NCI-H526 treated with DMSO at 0.1 percent for 48 hours (cell line): ENCODE results near the gene KRTAP3-1.
"Not testable (repeated sequence)": the region's sequence is repeated elsewhere in the genome, so short reads cannot be mapped to it uniquely, and the experiment has no call there.

ENCODE experiments used
- DNase-seq: peaks from one replicate; lab custom pipeline; 2025; lab: John Stamatoyannopoulos, UW

Gene KRTAP3-1

DNA sequence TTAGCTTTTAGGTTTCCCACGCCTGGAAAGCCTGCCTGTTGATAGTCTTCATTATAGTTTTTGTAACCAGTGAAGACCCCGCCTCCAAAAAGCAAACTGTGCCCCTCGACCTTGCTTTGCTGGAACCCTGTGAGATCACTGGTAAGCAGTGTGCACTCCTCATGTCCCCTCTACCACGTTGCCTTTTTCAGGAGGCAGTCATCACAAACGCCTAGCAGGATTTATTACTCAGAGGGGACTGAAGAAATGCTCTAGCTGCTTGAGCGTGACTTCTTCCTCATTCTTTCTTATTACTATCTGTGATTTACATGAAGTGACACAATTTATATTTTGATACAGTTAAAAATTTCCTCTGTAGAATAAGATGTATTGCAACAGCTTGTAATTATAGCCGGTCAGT is 6.5 kb upstream of the KRTAP3-1 start:
- no peak for DNase-seq

- no peak for DNase-seq
These were observed 4.7 kb upstream of the KRTAP3-1 start for GRCh38 chr17:41013606-41014005.

- no peak for DNase-seq
These were observed 4.3 kb upstream of the KRTAP3-1 start for GRCh38 chr17:41013181-41013580.

DNA sequence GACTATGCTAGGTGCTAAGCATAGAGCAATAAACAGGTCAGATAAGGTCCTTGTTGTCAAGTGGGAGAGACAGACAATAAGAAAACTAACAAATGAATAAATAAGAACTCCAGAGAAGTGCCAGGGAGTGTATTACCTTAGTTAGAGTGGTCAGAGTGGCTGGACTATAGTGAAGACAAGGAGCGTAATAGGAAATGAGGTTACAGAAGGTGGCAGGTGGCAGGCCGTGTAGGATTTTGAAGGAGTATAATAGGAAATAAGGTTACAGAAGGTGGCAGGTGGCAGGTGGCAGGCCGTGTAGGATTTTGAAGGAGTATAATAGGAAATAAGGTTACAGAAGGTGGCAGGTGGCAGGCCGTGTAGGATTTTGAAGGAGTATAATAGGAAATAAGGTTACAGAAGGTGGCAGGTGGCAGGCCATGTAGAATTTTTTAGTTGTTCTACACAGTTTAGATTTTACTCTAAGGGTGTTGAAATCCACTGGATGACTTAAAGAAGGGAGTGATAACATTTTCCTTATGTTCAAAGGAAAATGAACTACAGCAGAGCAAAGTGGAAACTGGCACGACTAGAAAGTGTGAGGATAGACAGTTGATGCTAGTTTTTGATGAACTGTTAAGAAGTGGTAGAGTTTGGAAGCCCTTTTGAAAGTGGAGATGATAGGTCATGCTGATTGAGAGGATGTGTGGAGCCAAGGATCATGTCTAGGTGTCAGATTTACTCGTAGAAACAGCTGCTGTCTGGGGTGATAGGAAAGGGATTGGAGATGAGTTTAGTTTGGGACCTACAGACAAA is 3.6 kb upstream of the KRTAP3-1 start:
- no peak for DNase-seq

DNA sequence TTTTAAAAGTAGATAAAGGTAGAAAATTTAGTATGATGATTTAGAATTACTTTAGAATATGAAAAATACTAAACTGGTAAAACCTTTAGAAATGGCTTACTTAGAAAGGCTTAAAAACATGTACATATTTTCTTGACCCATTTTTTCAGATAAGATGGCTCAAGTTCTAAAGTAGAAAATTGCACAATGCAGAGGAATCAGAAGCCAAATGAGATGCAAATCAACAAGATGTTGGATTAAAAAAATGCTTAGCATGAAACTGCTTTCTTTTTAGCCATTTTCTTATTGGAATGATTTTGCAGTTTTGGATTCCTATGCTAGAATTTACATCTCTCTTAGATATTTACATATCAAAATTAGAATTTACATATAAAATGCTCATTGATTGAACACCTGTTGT is 1.5 kb upstream of the KRTAP3-1 start:
- DNase-seq, result peak; percentile 63

DNA sequence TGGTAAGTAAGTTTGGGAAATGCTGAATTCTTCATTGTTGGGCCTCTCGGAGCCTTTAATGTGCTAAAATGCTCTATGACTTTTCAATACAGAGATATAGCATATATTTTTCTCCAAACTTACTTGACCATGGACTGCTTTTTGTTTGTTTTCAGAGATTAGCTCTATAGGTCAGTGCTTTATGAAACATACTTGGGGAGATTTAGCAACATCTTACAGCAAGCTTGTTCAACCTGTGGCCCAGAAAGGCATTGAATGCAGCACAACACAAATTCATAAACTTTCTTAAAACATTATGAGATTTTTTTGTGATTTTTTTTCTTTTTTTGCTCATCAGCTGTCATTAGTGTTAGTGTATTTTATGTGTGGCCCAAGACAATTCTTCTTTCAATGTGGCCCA is 1.0 kb upstream of the KRTAP3-1 start:
- no peak for DNase-seq

DNA sequence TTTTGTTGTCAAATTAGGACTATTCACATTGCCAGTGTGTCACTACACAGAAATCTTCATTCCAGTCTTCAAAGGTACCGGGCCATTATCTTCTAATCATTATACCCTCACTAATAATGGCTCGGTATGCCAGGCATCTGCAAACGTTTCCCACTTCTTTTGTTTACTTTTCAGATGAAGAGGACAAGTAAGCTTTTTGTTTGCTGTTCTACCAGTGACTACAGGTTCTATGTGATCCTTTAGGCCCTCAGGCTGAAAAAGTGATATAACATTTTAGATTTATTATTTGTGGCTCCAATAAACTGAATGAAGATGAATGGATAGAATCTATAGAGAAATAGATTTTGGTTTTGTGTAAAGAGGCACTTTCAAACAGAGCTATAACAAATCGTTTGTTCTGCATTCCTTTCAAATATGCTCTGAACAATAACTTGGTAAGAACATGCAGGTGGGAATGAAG is 403 bp upstream of the KRTAP3-1 start:
- peak; percentile 79 for DNase-seq

- no peak for DNase-seq
These were observed 4.5 kb downstream of the KRTAP3-1 start for GRCh38 chr17:41004397-41004796.

DNA sequence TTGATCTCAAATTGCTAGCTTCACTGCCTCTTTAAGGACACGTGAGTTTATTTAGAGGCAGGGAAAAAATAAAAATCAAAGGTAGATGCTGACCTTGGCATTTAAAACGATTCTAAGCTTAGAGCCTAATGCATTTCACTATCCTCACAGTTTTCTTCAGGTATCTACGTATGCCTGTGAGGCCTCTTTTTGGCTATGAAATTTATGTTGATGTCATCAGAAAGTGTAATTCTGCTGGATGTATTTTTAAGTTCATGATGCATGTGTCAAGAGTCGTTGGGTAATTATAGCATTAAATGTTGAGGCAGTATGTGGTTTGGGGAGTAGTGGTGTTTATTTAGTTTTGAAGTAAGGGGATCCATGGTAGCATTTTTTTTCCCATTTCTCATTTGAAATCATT is 5.0 kb downstream of the KRTAP3-1 start:
- no peak for DNase-seq

DNA sequence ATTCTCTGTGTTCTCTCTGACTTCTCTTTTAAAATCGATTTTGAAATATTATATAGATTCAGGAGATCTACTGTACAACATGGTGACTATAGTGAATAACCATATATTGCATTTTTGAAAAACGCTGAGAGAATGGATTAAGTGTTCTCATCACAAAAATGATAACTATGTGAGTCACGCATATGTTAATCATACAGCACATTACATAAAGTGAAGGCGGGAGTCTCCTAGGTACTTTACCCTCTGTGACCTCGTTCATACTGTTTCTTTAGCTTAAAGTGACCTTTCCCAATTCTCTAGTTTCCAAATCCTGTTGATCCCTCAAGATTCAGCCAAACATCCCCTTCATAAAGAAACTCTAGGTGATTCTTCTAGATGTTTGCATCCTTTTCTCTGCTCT is 6.1 kb downstream of the KRTAP3-1 start:
- no peak for DNase-seq

GRCh38 chr17:41001795-41002194 is 7.1 kb downstream of the KRTAP3-1 start:
- DNase-seq, result no peak

GRCh38 chr17:40999563-40999962 is 9.4 kb downstream of the KRTAP3-1 start, which contains the start of gene KRTAP3-2:
Gene KRTAP3-2 (minus strand): TSS chr17:40999906. CDS start chr17:40999853, 53 bp downstream.
- DNase-seq, result not testable (repeated sequence)

- no peak for DNase-seq
These were observed 11.6 kb downstream of the KRTAP3-1 start for GRCh38 chr17:40997361-40997760.

GRCh38 chr17:40996829-40997228 is 12.1 kb downstream of the KRTAP3-1 start:
- no peak for DNase-seq

GRCh38 chr17:40995116-40995515 is 13.8 kb downstream of the KRTAP3-1 start:
- no peak for DNase-seq

DNA sequence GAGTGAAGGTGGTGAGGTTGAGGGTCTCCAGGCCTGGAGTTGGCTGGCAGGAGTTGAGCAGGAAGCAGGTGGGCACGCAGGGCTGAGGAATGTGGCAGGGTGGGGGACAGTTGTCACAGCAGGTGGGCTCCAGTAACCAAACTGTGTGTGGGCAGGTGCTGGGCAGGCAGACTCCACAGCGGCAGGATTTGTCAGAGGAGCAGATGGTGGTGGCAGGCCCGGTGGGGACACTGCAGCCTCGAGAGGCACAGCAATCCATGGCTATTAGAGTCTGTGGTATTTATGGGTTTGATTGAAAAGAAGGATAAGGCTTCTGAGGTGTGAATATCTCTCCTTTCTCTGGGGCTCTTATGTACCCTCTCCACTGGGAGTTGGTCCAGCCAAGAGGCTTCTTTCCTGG is 15.1 kb downstream of the KRTAP3-1 start, which contains the start of gene KRTAP3-3:
Gene KRTAP3-3, minus strand, starts transcription at position 326 of the 400 bp plus-strand sequence. Its CDS starts 67 bp downstream, at position 259.
- no peak for DNase-seq

GRCh38 chr17:40993084-40993483 is 15.8 kb downstream of the KRTAP3-1 start:
- DNase-seq, result no peak

DNA sequence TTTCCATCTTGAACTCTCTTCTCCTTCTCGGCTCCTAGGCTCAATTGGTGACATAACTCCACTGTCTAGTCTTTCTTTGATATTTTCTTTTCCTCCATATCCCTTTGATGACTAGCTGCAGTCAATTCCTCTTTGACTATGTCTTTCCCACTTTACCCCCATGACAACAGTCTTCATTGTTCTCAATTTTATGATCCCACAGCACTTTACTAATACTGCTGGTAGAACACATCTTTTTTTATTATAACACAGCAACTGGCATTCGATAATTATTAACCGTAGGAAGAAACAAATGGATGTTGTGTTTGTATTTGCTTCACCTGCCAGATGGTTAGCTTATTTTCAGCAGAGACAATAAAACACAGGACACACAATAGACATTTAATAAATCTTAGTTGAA is 16.3 kb downstream of the KRTAP3-1 start:
- DNase-seq, result peak; percentile 45

- DNase-seq, result peak; percentile 44
These were observed 22.0 kb downstream of the KRTAP3-1 start for GRCh38 chr17:40986920-40987319.

GRCh38 chr17:40984226-40984625 is 24.7 kb downstream of the KRTAP3-1 start, which contains the start of gene KRT40:
Gene KRT40 (minus strand): TSS chr17:40984326. CDS start chr17:40984273, 53 bp downstream.
- no peak for DNase-seq

- no peak for DNase-seq
These were observed 27.8 kb downstream of the KRTAP3-1 start for GRCh38 chr17:40981115-40981514.

- DNase-seq, result no peak
These were observed 28.3 kb downstream of the KRTAP3-1 start for GRCh38 chr17:40980596-40980995.

GRCh38 chr17:40980117-40980516 is 28.8 kb downstream of the KRTAP3-1 start:
- no peak for DNase-seq
